ENCODE measurements around the gene LRP5.
"Not testable (repeated sequence)": the region's sequence is repeated elsewhere in the genome, so short reads cannot be mapped to it uniquely, and the experiment has no call there.

GRCh38 chr11:68458340-68458739 is 145.9 kb downstream of the LRP5 start:
- not testable (repeated sequence) for TF ChIP-seq CTCF, POLR2A (IDR thresholded peaks at IDR 0.05)
